Cardiac muscle cell (in vitro differentiated cells and primary cell): ENCODE measurements around the gene NRG3. TPM values are rescaled to one million over a fixed set of nuclear protein-coding genes. Genes with fewer than 3 reads are reported as not detected.

ENCODE experiments used
- DNase-seq, 2 donors: peaks; one replicate each; pipeline versions ENCODE4 v3.0.0 to v3.0.0-alpha.2; 2010 to 2017; ENCODE audit warnings: low read depth in 1 of 2, low spot score in 1 of 2
- H3K27ac ChIP-seq: fragments of 200-600 bp; sonication (generic); 2 replicates; pipeline ENCODE4 v1.5.1; 2016
- H3K27me3 ChIP-seq: fragments of 200-600 bp; sonication (generic); 2 replicates; pipeline ENCODE4 v1.6.0; 2016; ENCODE audit warnings: control low read depth
- H3K36me3 ChIP-seq: fragments of 200-600 bp; sonication (generic); 2 replicates; pipeline ENCODE4 v1.5.1; 2016; ENCODE audit warnings: control low read depth
- H3K4me1 ChIP-seq: fragments of 200-600 bp; sonication (generic); 2 replicates; pipeline ENCODE4 v1.8.1; 2017; ENCODE audit warnings: low read depth, mild to moderate bottlenecking, mixed run types
- H3K4me3 ChIP-seq: fragments of 200-600 bp; sonication (generic); 2 replicates; pipeline ENCODE4 v1.5.1; 2016; ENCODE audit warnings: mild to moderate bottlenecking
- H3K9me3 ChIP-seq: fragments of 200-600 bp; sonication (generic); 2 replicates; pipeline ENCODE4 v1.5.1; 2017; ENCODE audit warnings: low read depth, mild to moderate bottlenecking, control low read depth
- CTCF ChIP-seq: IDR thresholded peaks from 2 replicates; pipeline ENCODE4 v1.5.1; 2012; ENCODE audit warnings: low read depth, mild to moderate bottlenecking, low read length
- polyA plus RNA-seq: library from polyadenylated mRNA; unstranded; fragments of >200 nt; fragmentation: Nextera tagmentation; extraction: Ambion mirVana; gene quantifications from 2 replicates; pipeline ENCODE4 v1.2.1, GENCODE V29; 2016
- total RNA-seq: library from RNA; depleted of rRNA; stranded (reverse); fragments of >200 nt; gene quantifications from 2 replicates; pipeline ENCODE4 v1.2.3, GENCODE V29; 2016

Gene NRG3
- total and polyA plus RNA-seq, 2 experiments from 2014 or later = 0.48 to 0.55 TPM

- no peaks in the 10 kb centered on the region for H3K4me1 ChIP-seq
Observed at GRCh38 chr10:81884856-81885255, 9.9 kb downstream of the NRG3 start.

GRCh38 chr10:81885491-81885890 is 10.5 kb downstream of the NRG3 start:
- Histone ChIP-seq H3K4me1 (no peaks in the 10 kb centered on the region), H3K27me3 (no peaks in the 10 kb centered on the region), H3K4me3 (no peak overlapping the region), H3K27ac (no peak overlapping the region), H3K9me3 (no peaks in the 10 kb centered on the region), H3K36me3 (no peaks in the 10 kb centered on the region)
- DNase-seq = no peak
- TF ChIP-seq CTCF = no peak

More at GRCh38 chr10:81884856-81885255, 9.9 kb downstream of the NRG3 start:
- Histone ChIP-seq H3K27me3 (no peaks in the 10 kb centered on the region), H3K4me3 (no peak overlapping the region), H3K36me3 (no peaks in the 10 kb centered on the region), H3K27ac (no peak overlapping the region), H3K9me3 (no peaks in the 10 kb centered on the region)
- DNase-seq = no peak
- TF ChIP-seq CTCF = no peak

- Histone ChIP-seq H3K9me3 (no peaks in the 10 kb centered on the region), H3K27ac (no peak overlapping the region), H3K4me3 (no peak overlapping the region), H3K4me1 (no peaks in the 10 kb centered on the region), H3K36me3 (no peaks in the 10 kb centered on the region), H3K27me3 (no peaks in the 10 kb centered on the region)
- DNase-seq = no peak
- TF ChIP-seq CTCF = no peak
Observed at GRCh38 chr10:81886939-81887338, 11.9 kb downstream of the NRG3 start.

GRCh38 chr10:81889181-81889769 is 14.3 kb downstream of the NRG3 start:
- Histone ChIP-seq H3K4me1 (no peaks in the 10 kb centered on the region), H3K4me3 (no peak overlapping the region), H3K27ac (no peak overlapping the region), H3K27me3 (no peaks in the 10 kb centered on the region), H3K36me3 (no peaks in the 10 kb centered on the region), H3K9me3 (no peaks in the 10 kb centered on the region)
- no peak for TF ChIP-seq CTCF
- DNase-seq = no peak

- Histone ChIP-seq H3K9me3 (no peaks in the 10 kb centered on the region), H3K27me3 (no peaks in the 10 kb centered on the region), H3K27ac (no peak overlapping the region), H3K4me3 (no peak overlapping the region), H3K36me3 (no peaks in the 10 kb centered on the region), H3K4me1 (no peaks in the 10 kb centered on the region)
- no peak for TF ChIP-seq CTCF
- no peak for DNase-seq
Observed at GRCh38 chr10:81894616-81895015, 19.6 kb downstream of the NRG3 start.
